IPS-15b (cell line): ENCODE measurements around the gene HYLS1.

ENCODE experiments used
- H3K27me3 ChIP-seq: one replicate; pipeline ENCODE4 v1.6.1; 2013; ENCODE audit warnings: low read length; ENCODE audit not compliant: control insufficient read depth, insufficient read depth
- H3K36me3 ChIP-seq: one replicate; pipeline ENCODE4 v1.6.1; 2013; ENCODE audit warnings: low read length; ENCODE audit not compliant: control insufficient read depth, insufficient read depth
- H3K4me1 ChIP-seq: one replicate; pipeline ENCODE4 v1.6.1; 2013; ENCODE audit warnings: mild to moderate bottlenecking, low read length; ENCODE audit not compliant: control insufficient read depth, insufficient read depth
- H3K4me3 ChIP-seq: one replicate; pipeline ENCODE4 v1.5.1; 2013; ENCODE audit warnings: low read depth, low read length
- H3K9ac ChIP-seq: one replicate; pipeline ENCODE4 v1.6.1; 2013; ENCODE audit warnings: low read depth, mild to moderate bottlenecking, low read length
- H3K9me3 ChIP-seq: one replicate; pipeline ENCODE4 v1.6.1; 2013; ENCODE audit warnings: mild to moderate bottlenecking, low read length; ENCODE audit not compliant: control insufficient read depth, insufficient read depth

HYLS1 gene

DNA sequence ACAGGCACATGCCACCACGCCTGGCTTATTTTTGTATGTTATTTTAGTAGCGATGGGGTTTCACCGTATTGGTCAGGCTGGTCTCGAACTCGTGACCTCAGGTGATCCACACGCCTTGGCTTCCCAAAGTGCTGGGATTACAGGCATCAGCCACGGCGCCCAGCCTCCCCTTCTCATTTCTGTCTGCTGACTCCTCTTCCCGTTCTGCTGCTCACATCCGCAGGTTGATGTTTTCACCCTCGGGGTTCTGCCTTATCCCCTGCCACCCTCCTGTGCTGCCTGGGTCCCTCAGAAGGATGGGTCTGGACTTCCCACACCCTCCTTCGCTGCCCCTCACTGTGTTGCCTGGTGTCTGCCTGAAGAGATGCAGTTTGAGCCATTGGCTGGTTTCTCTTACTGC is 39.2 kb downstream of the HYLS1 start:
- Histone ChIP-seq H3K9ac (no peak overlapping the region), H3K9me3 (no peaks in the 10 kb centered on the region), H3K27me3 (no peaks in the 10 kb centered on the region), H3K4me1 (peaks cover 2% of the 10 kb centered on the region), H3K36me3 (no peaks in the 10 kb centered on the region), H3K4me3 (no peak overlapping the region)

DNA sequence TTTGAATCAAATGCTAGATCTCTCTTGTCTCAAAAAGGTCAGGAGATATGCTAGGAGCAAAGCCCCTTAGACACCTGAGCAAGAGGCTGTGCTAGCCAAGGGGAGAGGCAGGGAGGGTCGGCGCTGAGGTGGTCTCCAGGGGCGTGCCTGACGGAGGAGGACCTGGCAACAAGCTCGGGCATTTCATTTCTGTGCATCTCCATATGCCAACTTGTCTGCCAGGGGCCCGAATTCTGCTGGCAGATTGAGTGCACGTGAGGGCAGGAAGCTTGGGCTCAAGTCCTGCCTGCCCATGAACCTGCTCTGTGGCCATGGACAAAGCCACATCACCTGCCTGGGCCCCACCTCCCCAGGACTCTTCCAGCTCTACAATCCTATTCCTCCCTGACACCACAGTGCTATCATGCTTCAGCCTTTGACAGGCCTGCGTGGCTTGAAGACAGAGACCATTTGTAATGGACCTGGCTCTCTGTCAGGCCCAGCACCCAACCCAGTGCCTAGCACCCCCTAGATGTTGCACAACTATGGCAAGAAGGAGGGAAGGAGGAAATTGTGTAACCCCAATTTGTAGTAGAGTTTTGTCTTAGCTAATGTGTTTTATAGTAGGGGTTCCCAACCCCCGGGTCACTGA is 42.1 kb downstream of the HYLS1 start:
- Histone ChIP-seq H3K27me3 (no peaks in the 10 kb centered on the region), H3K4me3 (no peak overlapping the region), H3K4me1 (peaks cover 11% of the 10 kb centered on the region), H3K9me3 (no peaks in the 10 kb centered on the region), H3K36me3 (no peaks in the 10 kb centered on the region), H3K9ac (no peak overlapping the region)

DNA sequence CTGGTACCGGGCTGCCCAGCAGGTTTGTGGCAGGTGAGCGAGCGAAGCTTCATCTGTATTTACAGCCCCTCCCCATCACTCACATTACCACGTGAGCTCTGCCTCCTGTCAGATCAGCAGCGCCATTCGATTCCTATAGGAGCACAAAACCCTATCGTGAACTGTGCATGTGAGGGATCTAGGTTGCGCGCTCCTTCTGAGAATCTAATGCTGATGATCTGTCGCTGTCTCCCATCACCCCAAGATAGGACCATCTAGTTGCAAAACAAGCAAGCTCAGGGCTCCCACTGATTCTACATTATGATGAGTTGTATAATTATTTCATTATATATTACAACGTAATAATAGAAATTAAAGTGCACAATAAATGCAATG is 42.6 kb downstream of the HYLS1 start:
- H3K27me3 ChIP-seq = no peaks in the 10 kb centered on the region
- H3K9me3 ChIP-seq = no peaks in the 10 kb centered on the region
- H3K36me3 ChIP-seq = no peaks in the 10 kb centered on the region
- H3K4me1 ChIP-seq = peaks cover 11% of the 10 kb centered on the region
- H3K9ac ChIP-seq = no peak overlapping the region
- H3K4me3 ChIP-seq = no peak overlapping the region

DNA sequence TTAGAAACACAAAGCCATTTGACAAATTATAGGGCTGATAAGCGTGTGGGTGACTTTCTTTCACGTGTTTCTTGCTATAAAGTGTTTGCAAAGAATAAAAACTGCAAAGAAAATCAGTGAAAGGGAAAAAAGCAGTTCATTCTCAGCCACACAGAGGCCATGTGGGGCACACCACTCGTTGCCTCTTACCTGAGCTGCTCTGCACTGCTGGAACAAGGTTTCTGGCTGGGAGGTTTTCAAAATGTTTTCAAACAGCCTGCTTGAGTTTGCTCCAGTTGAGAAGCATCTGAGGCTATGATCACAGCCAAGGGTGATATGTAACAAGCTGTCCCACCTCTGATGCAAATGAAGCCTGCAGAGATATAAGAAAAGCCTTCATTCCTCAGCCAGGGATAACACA is 43.6 kb downstream of the HYLS1 start:
- H3K4me1 ChIP-seq = peaks cover 9% of the 10 kb centered on the region
- no peaks in the 10 kb centered on the region for H3K9me3 ChIP-seq
- no peaks in the 10 kb centered on the region for H3K27me3 ChIP-seq
- no peaks in the 10 kb centered on the region for H3K36me3 ChIP-seq
- no peak overlapping the region for H3K9ac ChIP-seq
- H3K4me3 ChIP-seq = no peak overlapping the region

DNA sequence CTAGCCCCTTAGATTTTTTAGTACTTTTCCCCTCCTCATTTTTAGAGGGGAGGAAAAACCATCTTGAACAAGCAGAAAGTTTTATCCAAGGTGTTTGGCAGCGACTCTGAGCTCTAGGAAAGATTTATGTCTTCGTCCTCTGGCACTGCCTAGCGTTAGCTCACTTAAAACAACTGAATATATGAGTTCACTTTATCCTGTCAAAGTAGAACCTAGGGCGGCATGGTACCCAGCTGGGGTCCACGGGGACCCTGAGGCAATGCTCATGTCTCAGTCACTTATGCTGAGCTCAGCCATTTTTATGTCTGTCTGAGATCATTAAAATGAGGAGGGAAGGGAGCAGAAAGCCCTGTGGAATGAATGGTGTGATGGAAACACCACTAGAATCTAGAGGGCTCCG is 44.2 kb downstream of the HYLS1 start:
- H3K4me3 ChIP-seq = no peak overlapping the region

DNA sequence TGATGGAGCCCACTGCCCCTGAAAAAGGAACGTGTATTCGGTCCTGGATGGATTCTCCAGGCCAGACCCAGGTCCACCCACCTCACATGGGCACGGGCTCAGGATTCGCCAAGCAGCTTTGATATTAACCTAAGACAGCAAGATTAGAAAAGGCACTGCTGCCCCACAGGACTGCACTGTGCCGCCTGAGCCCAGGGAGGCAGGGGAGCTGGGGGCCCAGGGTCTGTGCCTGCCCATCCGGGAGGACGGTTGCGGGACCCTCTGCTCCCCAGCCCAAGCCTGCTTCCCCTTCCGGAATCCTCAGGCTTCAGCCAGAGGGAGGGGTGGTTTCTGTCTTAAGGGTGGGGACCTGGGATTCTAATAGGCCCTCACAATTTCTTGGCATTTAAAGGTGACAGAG is 44.8 kb downstream of the HYLS1 start:
- Histone ChIP-seq H3K27me3 (no peaks in the 10 kb centered on the region), H3K9ac (no peak overlapping the region), H3K36me3 (no peaks in the 10 kb centered on the region), H3K9me3 (no peaks in the 10 kb centered on the region), H3K4me3 (no peak overlapping the region), H3K4me1 (peaks cover 9% of the 10 kb centered on the region)

More for the DNA sequence above, 44.2 kb downstream of the HYLS1 start:
- Histone ChIP-seq H3K27me3 (no peaks in the 10 kb centered on the region), H3K4me1 (peaks cover 9% of the 10 kb centered on the region), H3K9me3 (no peaks in the 10 kb centered on the region), H3K36me3 (no peaks in the 10 kb centered on the region), H3K9ac (no peak overlapping the region)

DNA sequence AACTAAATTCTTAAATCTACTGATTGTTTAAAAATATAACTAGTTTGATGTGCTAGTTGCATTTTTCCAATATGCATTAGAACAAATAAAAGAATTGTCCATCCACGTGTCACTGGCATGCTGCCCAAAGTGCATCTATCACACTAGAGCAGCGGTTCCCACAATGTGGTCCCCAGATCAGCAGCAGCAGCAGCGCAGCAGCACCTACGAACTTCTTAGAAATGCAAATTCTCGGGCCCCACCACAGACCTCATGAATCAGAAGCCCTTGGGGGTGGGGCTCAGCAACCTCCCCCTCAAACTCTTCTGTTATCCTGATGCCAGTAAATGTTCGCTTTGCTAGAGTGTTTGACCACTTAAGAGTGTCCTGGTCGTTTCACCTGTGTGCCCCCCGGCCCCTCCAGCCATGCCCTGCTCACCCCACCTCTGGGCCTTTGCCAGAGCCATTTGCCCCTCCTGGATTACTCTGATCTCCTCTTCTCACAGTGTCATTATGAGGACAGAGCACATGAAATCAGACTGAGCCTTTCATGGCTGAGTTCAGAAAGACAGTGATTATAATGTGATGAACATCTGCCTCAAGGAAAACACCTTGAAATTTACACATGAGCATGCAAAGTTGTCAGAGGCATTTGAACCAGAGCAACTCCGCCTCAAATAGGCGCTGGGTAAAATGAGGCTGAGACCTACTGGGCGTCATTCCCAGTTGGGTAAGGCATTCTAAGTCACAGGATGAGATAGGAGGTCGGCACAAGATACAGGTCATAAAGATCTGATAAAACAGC is 45.8 kb downstream of the HYLS1 start:
- H3K36me3 ChIP-seq = no peaks in the 10 kb centered on the region
- no peak overlapping the region for H3K9ac ChIP-seq
- peaks cover 9% of the 10 kb centered on the region for H3K4me1 ChIP-seq
- no peaks in the 10 kb centered on the region for H3K27me3 ChIP-seq
- no peaks in the 10 kb centered on the region for H3K9me3 ChIP-seq
- no peak overlapping the region for H3K4me3 ChIP-seq

DNA sequence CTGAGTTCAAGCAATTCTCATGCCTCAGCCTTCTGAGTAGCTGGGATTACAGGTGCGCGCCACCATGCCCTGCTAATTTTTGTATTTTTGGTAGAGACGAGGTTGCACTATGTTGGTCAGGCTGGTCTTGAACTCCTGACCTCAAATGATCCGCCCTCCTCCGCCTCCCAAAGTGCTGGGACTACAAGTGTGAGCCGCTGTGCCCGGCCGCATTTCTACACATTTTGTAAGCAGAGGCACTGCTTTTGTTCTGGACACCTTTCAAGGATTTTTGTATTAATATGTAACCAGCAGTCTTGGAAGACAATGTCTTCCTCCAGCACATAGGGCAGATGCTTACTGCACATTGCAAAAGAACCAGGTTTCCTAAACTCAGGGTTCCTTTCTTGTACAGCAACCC is 47.0 kb downstream of the HYLS1 start:
- Histone ChIP-seq H3K27me3 (no peaks in the 10 kb centered on the region), H3K9ac (no peak overlapping the region), H3K9me3 (no peaks in the 10 kb centered on the region), H3K4me3 (no peak overlapping the region), H3K4me1 (peaks cover 9% of the 10 kb centered on the region), H3K36me3 (no peaks in the 10 kb centered on the region)

DNA sequence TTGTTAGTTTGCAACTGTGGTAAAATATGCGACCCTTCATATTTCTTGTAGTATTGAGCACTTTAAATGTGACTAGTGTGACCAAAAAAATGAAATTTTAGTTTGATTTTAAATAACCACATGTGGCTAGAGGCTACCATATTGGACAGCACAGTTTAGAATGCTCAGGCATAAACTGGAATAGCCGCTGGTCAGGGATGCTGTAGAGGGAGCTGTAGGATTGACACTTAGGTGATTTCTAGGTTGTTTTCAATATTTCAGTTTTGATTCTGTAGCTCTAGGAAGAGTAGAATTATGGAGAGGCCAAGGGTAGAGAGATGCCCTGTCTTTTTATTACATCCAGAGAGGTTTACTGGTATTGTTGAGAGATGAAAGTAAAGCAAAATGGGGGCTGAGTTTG is 47.6 kb downstream of the HYLS1 start:
- Histone ChIP-seq H3K9me3 (no peaks in the 10 kb centered on the region), H3K4me1 (peaks cover 9% of the 10 kb centered on the region), H3K36me3 (no peaks in the 10 kb centered on the region), H3K27me3 (no peaks in the 10 kb centered on the region), H3K9ac (no peak overlapping the region), H3K4me3 (no peak overlapping the region)

DNA sequence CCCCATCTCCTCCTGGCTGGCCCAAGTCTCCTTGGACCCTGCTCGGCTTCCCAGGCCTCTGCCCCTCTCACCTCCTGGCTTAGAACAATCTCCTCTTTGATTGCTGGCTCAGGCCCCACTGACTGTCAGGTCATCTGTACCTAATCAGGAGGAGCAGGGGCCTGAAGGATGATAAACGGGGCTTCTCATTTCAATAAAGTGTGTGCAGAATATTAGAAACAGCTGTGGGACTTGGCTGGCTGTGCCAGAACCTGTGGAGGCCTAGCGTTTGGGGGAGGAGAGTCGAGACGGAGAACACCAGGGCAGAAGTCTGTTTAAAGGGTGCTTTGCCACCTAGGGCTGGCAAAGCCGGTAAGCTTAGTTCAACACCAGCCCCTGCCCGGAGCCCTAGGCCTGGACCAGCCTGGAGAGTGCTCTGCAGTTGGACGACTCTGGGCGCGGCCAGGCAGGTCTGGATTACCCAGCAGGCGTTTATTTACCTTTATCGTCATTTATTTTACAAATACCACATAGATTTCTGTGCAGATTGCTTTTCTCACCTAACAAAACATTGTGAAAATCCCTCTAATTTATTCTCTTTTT is 48.2 kb downstream of the HYLS1 start:
- no peaks in the 10 kb centered on the region for H3K36me3 ChIP-seq
- H3K4me3 ChIP-seq = no peak overlapping the region
- H3K9ac ChIP-seq = no peak overlapping the region
- H3K4me1 ChIP-seq = peaks cover 9% of the 10 kb centered on the region
- H3K27me3 ChIP-seq = no peaks in the 10 kb centered on the region
- no peaks in the 10 kb centered on the region for H3K9me3 ChIP-seq

DNA sequence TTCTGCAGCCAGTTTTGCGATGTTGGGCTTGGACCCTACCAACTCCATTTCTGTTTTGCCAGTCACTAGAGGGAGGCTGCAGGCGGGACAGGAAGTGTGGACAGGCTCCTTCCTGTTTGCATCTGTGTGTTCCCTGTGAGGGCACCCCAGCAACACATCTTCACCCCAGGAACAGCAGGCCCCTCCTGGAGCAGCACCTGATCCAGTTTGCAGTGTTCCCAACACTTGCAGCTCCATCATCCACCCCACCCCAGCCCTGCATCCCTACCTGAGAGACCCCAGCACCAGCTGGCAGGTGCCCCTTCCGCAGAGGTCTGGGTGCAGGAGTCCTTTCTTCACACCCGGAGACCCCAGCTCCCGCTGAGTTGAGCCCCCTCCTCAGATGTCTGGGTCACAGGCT is 51.0 kb downstream of the HYLS1 start:
- peaks cover 12% of the 10 kb centered on the region for H3K4me1 ChIP-seq
- no peaks in the 10 kb centered on the region for H3K9me3 ChIP-seq
- H3K36me3 ChIP-seq = no peaks in the 10 kb centered on the region
- H3K9ac ChIP-seq = no peak overlapping the region
- H3K27me3 ChIP-seq = no peaks in the 10 kb centered on the region
- H3K4me3 ChIP-seq = no peak overlapping the region

DNA sequence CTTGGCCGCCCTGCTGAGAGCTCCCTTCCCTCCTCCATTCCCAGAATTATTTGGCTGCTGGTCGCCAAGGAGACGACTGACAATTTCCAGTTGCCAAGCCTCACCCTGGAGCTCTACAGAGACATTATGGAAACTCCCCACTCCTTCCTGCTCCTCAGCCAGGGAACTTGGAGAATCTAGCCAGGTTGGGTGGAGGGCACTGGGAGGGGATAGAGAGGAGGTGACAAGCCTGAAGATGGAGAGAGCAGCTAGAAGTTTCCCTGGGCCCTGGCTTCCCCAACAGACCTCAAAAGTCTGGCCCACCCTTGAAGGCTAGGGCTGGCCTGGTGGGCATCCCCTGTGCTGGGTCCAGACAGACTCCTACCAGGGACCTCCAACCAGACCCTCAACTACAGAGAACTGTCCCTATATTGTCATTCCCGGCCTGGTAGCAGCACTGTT is 51.6 kb downstream of the HYLS1 start:
- H3K27me3 ChIP-seq = no peaks in the 10 kb centered on the region

More for the DNA sequence above, 51.6 kb downstream of the HYLS1 start:
- Histone ChIP-seq H3K9ac (no peak overlapping the region), H3K4me1 (peaks cover 9% of the 10 kb centered on the region), H3K36me3 (no peaks in the 10 kb centered on the region), H3K4me3 (no peak overlapping the region), H3K9me3 (no peaks in the 10 kb centered on the region)
